Fibroblast of the aortic adventitia (primary cell): ENCODE measurements around the gene ZBTB2. TPM values are rescaled to one million over a fixed set of nuclear protein-coding genes. Genes with fewer than 3 reads are reported as not detected.

Experiments
- DNase-seq: peaks from one replicate; pipeline ENCODE4 v3.0.0-alpha.2; 2010; ENCODE audit warnings: low read depth
- H3K4me3 ChIP-seq: 2 replicates; pipeline ENCODE4 v1.5.1; 2011; ENCODE audit warnings: low read depth, mild to moderate bottlenecking, control low read depth, low read length, moderate library complexity
- CTCF ChIP-seq: IDR thresholded peaks from 2 replicates; pipeline ENCODE4 v1.5.1; 2011; ENCODE audit warnings: mild to moderate bottlenecking, low read length, control low read depth, inconsistent platforms; ENCODE audit not compliant: insufficient read depth
- total RNA-seq: library from RNA; depleted of rRNA; stranded (reverse); fragments of >200 nt; gene quantifications from 2 replicates; pipeline ENCODE4 v1.2.3, GENCODE V29; 2012; ENCODE audit warnings: low replicate concordance

ZBTB2 gene
- total RNA-seq, 1 donor, result 14.0 TPM

DNA sequence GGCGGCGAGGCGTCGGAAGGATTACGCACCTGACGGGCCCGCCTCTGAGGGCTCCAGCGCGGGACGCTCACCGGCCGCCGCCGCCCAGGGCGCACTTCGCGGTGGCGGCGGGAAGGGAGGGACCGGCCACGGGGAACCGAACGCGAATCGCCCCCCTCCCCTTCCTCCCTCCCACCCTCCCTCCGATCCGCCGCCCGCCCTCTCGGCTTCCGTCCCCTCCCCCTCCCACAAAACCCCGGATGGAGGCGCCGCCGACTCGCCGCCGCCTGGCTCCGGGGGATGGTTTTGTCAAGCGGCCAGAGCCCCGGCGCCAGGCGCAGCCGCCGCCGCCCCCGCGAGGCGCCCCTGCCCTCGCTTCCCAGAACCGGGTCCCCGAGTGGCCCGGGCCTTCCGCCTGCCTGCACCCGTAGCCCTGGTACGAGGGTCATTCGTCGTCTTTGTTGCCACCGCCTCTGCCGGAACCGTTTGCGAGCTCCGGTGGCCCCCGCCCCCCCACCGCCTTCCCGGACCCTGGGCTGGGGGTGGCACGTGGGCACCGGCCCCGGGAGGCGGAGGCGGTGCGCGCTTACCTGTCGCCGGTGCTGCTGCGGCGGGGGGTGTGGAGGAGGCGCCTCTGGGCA lies 398 bp downstream of the ZBTB2 start:
- H3K4me3 ChIP-seq, result peak overlapping the region; percentile 81
- no peak for TF ChIP-seq CTCF
- peak; percentile 55 for DNase-seq

DNA sequence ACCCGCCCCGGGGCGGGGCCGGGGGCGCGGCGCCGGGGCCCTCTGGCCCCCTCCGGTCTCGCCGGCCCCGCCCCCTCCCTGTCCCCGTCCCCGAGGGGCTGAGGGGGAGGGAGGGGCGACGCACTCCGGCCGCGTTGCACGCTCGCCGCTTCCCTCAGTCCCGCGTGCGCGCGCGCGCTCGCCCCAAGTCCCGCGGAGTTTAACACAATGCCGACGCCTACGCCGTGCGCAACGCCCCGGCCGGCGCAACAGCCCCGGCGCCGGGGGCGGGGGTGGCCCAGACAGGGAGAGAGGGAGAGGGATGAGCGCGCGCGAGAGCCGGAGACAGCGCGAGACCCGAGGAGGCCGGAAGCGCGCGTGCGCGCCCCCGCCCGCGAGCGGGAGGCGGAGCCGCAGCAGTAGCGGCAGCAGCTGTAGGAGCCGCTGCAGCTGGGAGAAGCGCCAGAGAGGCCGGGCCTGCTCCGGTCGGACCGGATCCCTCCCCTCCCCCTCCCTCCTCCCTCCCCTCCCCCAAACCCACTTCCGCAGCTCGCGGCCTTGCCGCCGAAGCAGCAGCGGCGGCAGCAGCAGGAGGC lies 996 bp downstream of the ZBTB2 start:
- no peak for TF ChIP-seq CTCF
- peak overlapping the region; percentile 81 for H3K4me3 ChIP-seq
- DNase-seq, result peak; percentile 98

GRCh38 chr6:151389618-151390275 lies 1.6 kb downstream of the ZBTB2 start:
- no peak for TF ChIP-seq CTCF
- peak overlapping the region; percentile 77 for H3K4me3 ChIP-seq
- peak; percentile 77 for DNase-seq

DNA sequence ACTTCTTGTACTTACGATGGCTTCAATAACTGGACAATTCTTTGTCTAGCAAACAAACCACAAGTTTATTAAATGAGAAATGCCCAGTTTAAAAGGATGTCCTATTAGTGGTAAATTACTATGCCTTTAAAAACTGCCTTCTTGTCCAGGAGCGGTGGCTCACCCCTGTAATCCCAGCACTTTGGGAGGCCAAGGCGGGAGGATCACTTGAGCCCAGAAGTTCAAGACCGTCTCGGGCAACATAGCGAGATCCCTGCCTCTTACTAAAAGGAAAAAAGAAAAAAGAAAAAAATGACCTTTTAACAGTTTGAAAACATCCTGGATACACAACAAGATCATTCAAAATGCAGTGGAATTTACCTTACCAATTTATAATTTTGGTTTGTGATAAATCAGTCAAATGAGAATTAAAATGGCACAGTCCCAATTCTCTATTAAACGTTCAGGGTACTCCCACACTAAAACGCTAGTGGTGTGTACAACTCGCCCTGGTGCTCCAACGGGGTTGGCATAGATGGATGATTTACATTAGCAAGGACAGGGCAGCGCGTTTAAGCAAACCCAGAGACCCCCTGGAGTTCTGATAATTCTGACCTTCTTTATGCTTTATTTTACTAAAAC lies 2.3 kb downstream of the ZBTB2 start:
- peak overlapping the region; percentile 77 for H3K4me3 ChIP-seq
- no peak for DNase-seq
- no peak for TF ChIP-seq CTCF

DNA sequence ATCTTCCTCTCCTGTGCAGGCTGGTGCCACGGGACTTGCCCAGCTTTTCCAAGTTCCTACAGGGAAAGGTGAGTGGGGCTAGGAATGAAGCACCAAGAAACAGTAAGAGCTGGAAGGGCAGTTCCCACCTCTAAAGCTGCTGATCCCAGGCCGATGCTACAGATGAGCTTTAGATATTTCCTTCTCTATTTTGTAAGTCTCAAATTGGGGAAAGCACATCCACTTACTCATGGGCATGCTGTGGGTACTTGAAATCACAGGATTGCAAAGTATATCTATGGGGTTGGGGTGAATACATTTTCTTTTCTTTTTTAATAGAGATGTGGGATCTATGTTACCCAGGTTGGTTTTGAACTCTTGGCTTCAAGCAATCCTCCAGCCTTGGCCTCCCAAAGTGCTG lies 3.1 kb downstream of the ZBTB2 start:
- DNase-seq, result no peak
- no peak overlapping the region for H3K4me3 ChIP-seq
- no peak for TF ChIP-seq CTCF

- DNase-seq, result peak; percentile 72
- TF ChIP-seq CTCF, result no peak
- no peak overlapping the region for H3K4me3 ChIP-seq
These were observed 4.0 kb downstream of the ZBTB2 start for GRCh38 chr6:151387175-151387970.
